Heart left ventricle (tissue), 13 donors: Measurements from ENCODE around the gene POLD4.

Experiments
- CTCF ChIP-seq, 12 donors: fragments of 200-600 bp; sonication (generic) in 4 of 12; IDR thresholded peaks; one replicate each; pipeline versions ENCODE4 v1.5.0 to v1.8.0; 2018 to 2022; ENCODE audit warnings: antibody characterized with exemption in 12 of 12, mild to moderate bottlenecking in 5 of 12
- POLR2A ChIP-seq, 2 donors: fragments of 450-650 bp; IDR thresholded peaks; one replicate each; pipeline ENCODE4 v1.6.1; 2017; ENCODE audit warnings: antibody characterized with exemption in 2 of 2, mild to moderate bottlenecking in 2 of 2, moderate library complexity in 2 of 2
- donor health status: ischemic (EF 13 %, LVEDD 7.1; RV severe dilation, severe dysfunction).
- donor health status: DM: no; HTN: yes; CAD: no.
- donor health status: DM: no; HTN: no; CAD: no.
- donor health status: ischemic (EF 25% LVEDD 6.9; RV normal size, moderate dysfunction).
- donor health status: ischemic (EF 25% LVEDD 5.7; RV mildly dilated, moderate dysfunction).
- donor health status: ischemic (EF 35%, LVEDD 5.7; RV mildly dilated, moderate dysfunction).
- donor health status: nonischemic (EF 11% LVEDD 7.7; RV severe dilation, severe dysfunction).
- donor health status: DM: yes; HTN: yes; CAD: no.
- donor health status: PGD.
- donor health status: ischemic (EF 29% LVEDD 5.4; RV normal size, mild dysfunction).
- donor health status: nonischemic (EF 23%, LVEDD 6.1; RV moderate dilation, normal function).

DNA sequence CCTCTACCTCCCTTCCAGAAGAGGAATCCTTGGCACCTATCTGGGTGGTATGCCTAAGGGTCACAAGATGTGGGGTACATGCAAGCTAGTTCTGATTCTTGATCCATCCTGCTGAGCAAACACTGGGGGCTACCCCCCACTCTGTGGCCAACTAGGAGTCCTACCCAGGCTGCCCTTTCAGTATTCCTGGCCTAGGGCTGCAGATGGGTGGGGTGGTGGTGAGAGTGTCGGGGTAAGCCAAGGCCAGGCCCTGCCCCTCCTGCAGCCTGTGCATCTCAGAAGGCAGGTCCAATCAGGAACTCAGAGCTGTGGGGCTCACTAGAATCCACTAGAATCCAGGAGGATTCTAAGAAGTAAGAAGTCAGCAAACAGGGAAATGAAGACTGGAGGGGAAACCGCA, 39.1 kb downstream of the POLD4 start:
- TF ChIP-seq CTCF (IDR thresholded peaks at IDR 0.05) (no peak), POLR2A (IDR thresholded peaks at IDR 0.05) (no peak)
